PC-9 (cell line): ENCODE data around the gene ARL5A. TPM values are rescaled to one million over a fixed set of nuclear protein-coding genes. Genes with fewer than 3 reads are reported as not detected.
A peak's percentile ranks its signal among the peaks of the same experiment; 100 is the strongest.

Experiments
- BruUV-seq: library from RNA; stranded (reverse); fragments of 400-500 nt; replicated peaks from 2 replicates; lab custom pipeline; 2021; lab: Mats Ljungman, UMichigan
- CTCF ChIA-PET: fragments of 300-600 bp; sonication (Branson Sonifier 250); formaldehyde crosslinking; loops from one replicate; lab custom pipeline; 2022; ENCODE audit warnings: antibody characterized with exemption; lab: Charles Lee
- POLR2A ChIA-PET: fragments of 300-600 bp; sonication (Branson Sonifier 250); formaldehyde crosslinking; loops from one replicate; lab custom pipeline; 2022; ENCODE audit warnings: antibody characterized with exemption; ENCODE audit not compliant: unreplicated experiment; lab: Charles Lee
- DNase-seq, 2 experiments: peaks; one replicate each; pipeline versions ENCODE4 v3.0.0 to v3.0.0-alpha.2; 2015 to 2022; ENCODE audit warnings: mixed read lengths in 1 of 2
- H2AFZ ChIP-seq: fragments of 200-600 bp; sonication (generic); 2 replicates; pipeline ENCODE4 v1.8.1; 2017; ENCODE audit warnings: antibody characterized with exemption
- H3F3A ChIP-seq: fragments of 200-600 bp; sonication (generic); 2 replicates; pipeline ENCODE4 v1.8.1; 2017; ENCODE audit warnings: antibody characterized with exemption, mild to moderate bottlenecking, low read depth; ENCODE audit not compliant: insufficient read depth
- H3K27ac ChIP-seq: fragments of 200-600 bp; sonication (generic); 2 replicates; pipeline ENCODE4 v1.6.1; 2016; ENCODE audit warnings: mixed run types
- H3K27me3 ChIP-seq: fragments of 200-600 bp; sonication (generic); 2 replicates; pipeline ENCODE4 v1.6.1; 2016; ENCODE audit warnings: low read depth, mixed run types; ENCODE audit not compliant: insufficient read depth
- H3K36me3 ChIP-seq: fragments of 200-600 bp; sonication (generic); 2 replicates; pipeline ENCODE4 v1.6.1; 2016; ENCODE audit warnings: low read depth, mixed run types
- H3K4me1 ChIP-seq: fragments of 200-600 bp; sonication (generic); replicated peaks from 2 replicates; pipeline ENCODE4 v1.6.1; 2016; ENCODE audit warnings: mixed run types; ENCODE audit not compliant: insufficient read depth
- H3K4me2 ChIP-seq: fragments of 200-600 bp; sonication (generic); 2 replicates; pipeline ENCODE4 v1.6.1; 2017; ENCODE audit warnings: mixed run types
- H3K4me3 ChIP-seq: fragments of 200-600 bp; sonication (generic); 2 replicates; pipeline ENCODE4 v1.6.1; 2016; ENCODE audit warnings: mixed run types
- H3K79me2 ChIP-seq: fragments of 200-600 bp; sonication (generic); 2 replicates; pipeline ENCODE4 v1.6.1; 2017; ENCODE audit warnings: low read depth, mixed run types
- H3K9me2 ChIP-seq: fragments of 200-600 bp; sonication (generic); 2 replicates; pipeline ENCODE4 v1.8.1; 2017; ENCODE audit warnings: mild to moderate bottlenecking; ENCODE audit not compliant: insufficient read depth
- H3K9me3 ChIP-seq: fragments of 200-600 bp; sonication (generic); 2 replicates; pipeline ENCODE4 v1.8.1; 2016; ENCODE audit warnings: low read depth; ENCODE audit not compliant: insufficient read depth
- H4K20me1 ChIP-seq: fragments of 200-600 bp; sonication (generic); 2 replicates; pipeline ENCODE4 v1.8.1; 2017; ENCODE audit not compliant: insufficient read depth
- CTCF ChIP-seq: fragments of 200-600 bp; sonication (generic); conservative IDR thresholded peaks from 2 replicates; pipeline ENCODE4 v1.6.1; 2017; ENCODE audit warnings: mixed run types, antibody characterized with exemption, mild to moderate bottlenecking, moderate library complexity
- EZH2 ChIP-seq: fragments of 200-600 bp; sonication (generic); IDR thresholded peaks from 2 replicates; pipeline ENCODE4 v1.8.0; 2017; ENCODE audit warnings: antibody characterized with exemption, low read depth
- intact Hi-C: fragments of 100-400 bp; cut with micrococcal nuclease; formaldehyde crosslinking; loops from one replicate; pipeline ENCODE4 v1.10.0; 2022; ENCODE audit not compliant: unreplicated experiment
- total RNA-seq: library from RNA; stranded (reverse); gene quantifications from 2 replicates; pipeline ENCODE4 v1.2.3, GENCODE V29; 2021

The ARL5A gene
- total RNA-seq, 1 experiment from 2014 or later, result 36.1 TPM

GRCh38 chr2:151827564-151828142, 568 bp downstream of the ARL5A start:
- Histone ChIP-seq H3K4me2 (peak overlapping the region; percentile 87), H3K4me3 (peak overlapping the region; percentile 68), H3K27ac (0 out of 2 replicates have a peak overlapping the region, but pooled peaks have one; percentile 19), H3K9me3 (no peaks in the 10 kb centered on the region), H3K27me3 (no peaks in the 10 kb centered on the region), H2AFZ (peak overlapping the region; percentile 79), H3K36me3 (no peaks in the 10 kb centered on the region), H3K9me2 (no peaks in the 10 kb centered on the region), H4K20me1 (no peaks in the 10 kb centered on the region), H3F3A (no peaks in the 10 kb centered on the region), H3K79me2 (peaks cover 52% of the 10 kb centered on the region), H3K4me1 (peaks cover 14% of the 10 kb centered on the region)
- intact Hi-C loops, result loop anchor here (1.0 kb wide), 1 partner anchor 8 kb away; no protein-coding TSS in a partner anchor
- TF ChIP-seq EZH2 (no peak), CTCF (no peak)
- POLR2A ChIA-PET, result interaction anchor here (0.5 to 0.8 kb wide), 6 partner anchors 13 to 373 kb away, joined by 3 to 6 read pairs (median 3); no protein-coding TSS in a partner anchor
- CTCF ChIA-PET, result interaction anchor here (0.6 kb wide), 1 partner anchor 41 kb away, joined by 3 read pairs; no protein-coding TSS in a partner anchor
- peak in 1 of 2 experiments; percentile 13 for DNase-seq
- TSS peak; percentile 48 for BruUV-seq

GRCh38 chr2:151826737-151827157, 1.5 kb downstream of the ARL5A start:
- intact Hi-C loops, result loop anchor here (1.0 kb wide), 1 partner anchor 7 kb away; no protein-coding TSS in a partner anchor
- no peaks in the 10 kb centered on the region for H3K9me3 ChIP-seq
- ChIA-PET POLR2A (no interaction called here), CTCF (interaction anchor here (0.7 kb wide), 1 partner anchor 346 kb away, joined by 3 read pairs; no protein-coding TSS in a partner anchor)
- H3K79me2 ChIP-seq, result peaks cover 61% of the 10 kb centered on the region
- no peak for DNase-seq
- no peak overlapping the region for H3K27ac ChIP-seq
- H3K4me2 ChIP-seq, result peak overlapping the region; percentile 87
- no peaks in the 10 kb centered on the region for H3K27me3 ChIP-seq
- H4K20me1 ChIP-seq, result no peaks in the 10 kb centered on the region
- H3F3A ChIP-seq, result no peaks in the 10 kb centered on the region
- no TSS peak for BruUV-seq
- TF ChIP-seq EZH2 (no peak), CTCF (no peak)
- H3K4me1 ChIP-seq, result peaks cover 14% of the 10 kb centered on the region
- no peak overlapping the region; the same call in 1 of the 2 replicates for H2AFZ ChIP-seq
- H3K9me2 ChIP-seq, result no peaks in the 10 kb centered on the region
- no peaks in the 10 kb centered on the region for H3K36me3 ChIP-seq
- peak overlapping the region; percentile 68 for H3K4me3 ChIP-seq

- Histone ChIP-seq H3K9me3 (no peaks in the 10 kb centered on the region), H3K4me2 (no peak overlapping the region), H3K4me1 (peaks cover 14% of the 10 kb centered on the region), H3K27ac (no peak overlapping the region), H3K79me2 (peaks cover 78% of the 10 kb centered on the region), H3K36me3 (no peaks in the 10 kb centered on the region), H4K20me1 (no peaks in the 10 kb centered on the region; the same call in 1 of the 2 replicates), H3F3A (no peaks in the 10 kb centered on the region), H3K4me3 (no peak overlapping the region), H3K9me2 (no peaks in the 10 kb centered on the region), H2AFZ (no peak overlapping the region), H3K27me3 (no peaks in the 10 kb centered on the region)
- no peak for DNase-seq
- no peak for TF ChIP-seq EZH2
- no peak for TF ChIP-seq CTCF
- CTCF ChIA-PET, result interaction anchor here (0.7 kb wide), 1 partner anchor 43 kb away, joined by 9 read pairs; no protein-coding TSS in a partner anchor
- POLR2A ChIA-PET, result interaction anchor here (1.0 kb wide), 1 partner anchor 27 kb away, joined by 5 read pairs; no protein-coding TSS in a partner anchor
- no TSS peak for BruUV-seq
- intact Hi-C loops, result no loop called here
Observed at GRCh38 chr2:151824886-151825285, 3.3 kb downstream of the ARL5A start.
